Testis (tissue), 2 donors: Measurements from ENCODE around the gene PTPN21.

Experiments
- CTCF ChIP-seq, 3 experiments: fragments of 450-650 bp in 2 of 3; fragments of 200-600 bp in 1 of 3; sonication (generic) in 1 of 3; IDR thresholded peaks; one replicate each; pipeline ENCODE4 v1.5.1; 2016 to 2019; ENCODE audit warnings: antibody characterized with exemption in 3 of 3, mild to moderate bottlenecking in 2 of 3, moderate library complexity in 1 of 3
- POLR2A ChIP-seq: fragments of 450-650 bp; IDR thresholded peaks from one replicate; pipeline ENCODE4 v1.6.1; 2017; ENCODE audit warnings: antibody characterized with exemption, mild to moderate bottlenecking, moderate library complexity

- TF ChIP-seq POLR2A: no peak
- TF ChIP-seq CTCF (IDR thresholded peaks at IDR 0.05): no peak
These were observed 34.9 kb downstream of the PTPN21 start for GRCh38 chr14:88519907-88520306.
